Measurements from ENCODE around the gene S100A14.

- TF ChIP-seq, protein P1, sequence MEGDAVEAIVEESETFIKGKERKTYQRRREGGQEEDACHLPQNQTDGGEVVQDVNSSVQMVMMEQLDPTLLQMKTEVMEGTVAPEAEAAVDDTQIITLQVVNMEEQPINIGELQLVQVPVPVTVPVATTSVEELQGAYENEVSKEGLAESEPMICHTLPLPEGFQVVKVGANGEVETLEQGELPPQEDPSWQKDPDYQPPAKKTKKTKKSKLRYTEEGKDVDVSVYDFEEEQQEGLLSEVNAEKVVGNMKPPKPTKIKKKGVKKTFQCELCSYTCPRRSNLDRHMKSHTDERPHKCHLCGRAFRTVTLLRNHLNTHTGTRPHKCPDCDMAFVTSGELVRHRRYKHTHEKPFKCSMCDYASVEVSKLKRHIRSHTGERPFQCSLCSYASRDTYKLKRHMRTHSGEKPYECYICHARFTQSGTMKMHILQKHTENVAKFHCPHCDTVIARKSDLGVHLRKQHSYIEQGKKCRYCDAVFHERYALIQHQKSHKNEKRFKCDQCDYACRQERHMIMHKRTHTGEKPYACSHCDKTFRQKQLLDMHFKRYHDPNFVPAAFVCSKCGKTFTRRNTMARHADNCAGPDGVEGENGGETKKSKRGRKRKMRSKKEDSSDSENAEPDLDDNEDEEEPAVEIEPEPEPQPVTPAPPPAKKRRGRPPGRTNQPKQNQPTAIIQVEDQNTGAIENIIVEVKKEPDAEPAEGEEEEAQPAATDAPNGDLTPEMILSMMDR (IDR thresholded peaks at IDR 0.05): no peak
- TF ChIP-seq POLR2A (IDR thresholded peaks at IDR 0.05): no peak
Observed at GRCh38 chr1:153577624-153578051, 38.5 kb downstream of the S100A14 start.
